WTC11 (cell line): ENCODE measurements around the gene FAM89A. TPM values are rescaled to one million over a fixed set of nuclear protein-coding genes. Genes with fewer than 3 reads are reported as not detected.

Source experiments
- ATAC-seq: fragments of 200-7000 bp; cut with Tn5 transposase; 2 replicates; pipeline ENCODE4 v1.10.0; 2021; ENCODE audit warnings: mild to moderate bottlenecking, moderate library complexity
- CTCF ChIA-PET: fragments of 300-600 bp; sonication (Branson Sonifier 250); formaldehyde crosslinking; loops from one replicate; lab custom pipeline; 2021; ENCODE audit warnings: antibody characterized with exemption; lab: Charles Lee
- POLR2A ChIA-PET: fragments of 350-600 bp; sonication (Branson Sonifier 250); formaldehyde crosslinking; loops from one replicate; lab custom pipeline; 2021; ENCODE audit warnings: antibody characterized with exemption; lab: Charles Lee
- DNase-seq: peaks from one replicate; pipeline ENCODE4 v3.0.0; 2021; ENCODE audit warnings: low spot score
- H3K27ac Mint-ChIP-seq: 2 replicates; pipeline ENCODE4 v1.8.0; 2021; ENCODE audit warnings: mixed read lengths
- H3K27me3 Mint-ChIP-seq: 2 replicates; pipeline ENCODE4 v1.8.0; 2021; ENCODE audit warnings: low read depth, mild to moderate bottlenecking, moderate library complexity, mixed read lengths
- H3K36me3 Mint-ChIP-seq: 2 replicates; pipeline ENCODE4 v1.8.0; 2021; ENCODE audit warnings: mixed read lengths
- H3K4me1 Mint-ChIP-seq: 2 replicates; pipeline ENCODE4 v1.8.0; 2022; ENCODE audit warnings: mixed read lengths
- H3K4me3 Mint-ChIP-seq: 2 replicates; pipeline ENCODE4 v1.8.0; 2021; ENCODE audit warnings: mild to moderate bottlenecking, moderate library complexity, mixed read lengths
- H3K9me3 Mint-ChIP-seq: 2 replicates; pipeline ENCODE4 v1.8.0; 2021; ENCODE audit warnings: mixed read lengths
- AR ChIP-seq: fragments of 250-450 bp; sonication (Bioruptor Pico); IDR thresholded peaks from 2 replicates; pipeline ENCODE4 v1.9.0; 2021; ENCODE audit warnings: mild to moderate bottlenecking
- CREB1 ChIP-seq: sonication (generic); formaldehyde crosslinking; IDR thresholded peaks from 2 replicates; pipeline ENCODE4 v1.8.0; 2023; ENCODE audit warnings: mild to moderate bottlenecking, missing genetic modification reagents
- EMX1 ChIP-seq: fragments of 250-450 bp; sonication (Bioruptor Pico); IDR thresholded peaks from 2 replicates; pipeline ENCODE4 v1.8.0; 2021; ENCODE audit warnings: mild to moderate bottlenecking
- FOXP4 ChIP-seq: sonication (generic); formaldehyde crosslinking; IDR thresholded peaks from 2 replicates; pipeline ENCODE4 v1.8.0; 2022; ENCODE audit warnings: mild to moderate bottlenecking, missing genetic modification reagents
- IRF2 ChIP-seq: sonication (generic); formaldehyde crosslinking; IDR thresholded peaks from 2 replicates; pipeline ENCODE4 v1.8.0; 2022; ENCODE audit warnings: low read depth, missing genetic modification reagents, borderline replicate concordance
- MLX ChIP-seq: sonication (generic); formaldehyde crosslinking; IDR thresholded peaks from 2 replicates; pipeline ENCODE4 v1.8.1; 2023; ENCODE audit warnings: mild to moderate bottlenecking, missing genetic modification reagents, moderate library complexity
- TP53 ChIP-seq: sonication (generic); formaldehyde crosslinking; IDR thresholded peaks from 2 replicates; pipeline ENCODE4 v1.8.1; 2023; ENCODE audit warnings: mild to moderate bottlenecking, missing genetic modification reagents
- ZNF416 ChIP-seq: fragments of 250-450 bp; sonication (Bioruptor Pico); IDR thresholded peaks from 2 replicates; pipeline ENCODE4 v1.9.0; 2021; ENCODE audit warnings: mild to moderate bottlenecking, inconsistent platforms
- ZNF532 ChIP-seq: fragments of 250-450 bp; sonication (Bioruptor Pico); IDR thresholded peaks from 2 replicates; pipeline ENCODE4 v1.9.0; 2021; ENCODE audit warnings: mild to moderate bottlenecking, borderline replicate concordance
- total RNA-seq: library from RNA; stranded (reverse); gene quantifications from 3 replicates; pipeline ENCODE4 v1.2.3, GENCODE V29; 2021
- TF ChIP-seq, protein P1 (sequence below): sonication (generic); formaldehyde crosslinking; IDR thresholded peaks from 2 replicates; pipeline ENCODE4 v1.8.1; 2023; ENCODE audit warnings: mild to moderate bottlenecking, moderate library complexity, missing genetic modification reagents
- TF ChIP-seq, protein P2 (sequence below): sonication (generic); formaldehyde crosslinking; IDR thresholded peaks from 2 replicates; pipeline ENCODE4 v1.8.1; 2022; ENCODE audit warnings: missing genetic modification reagents, borderline replicate concordance
- TF ChIP-seq, protein P3 (sequence below): fragments of 250-450 bp; sonication (Bioruptor Pico); IDR thresholded peaks from 2 replicates; pipeline ENCODE4 v1.8.0; 2021; ENCODE audit warnings: mild to moderate bottlenecking
- TF ChIP-seq, protein P4 (sequence below): sonication (generic); formaldehyde crosslinking; IDR thresholded peaks from 2 replicates; pipeline ENCODE4 v1.8.0; 2022; ENCODE audit warnings: mild to moderate bottlenecking, missing genetic modification reagents
- TF ChIP-seq, protein P5 (sequence below): fragments of 250-450 bp; sonication (Bioruptor Pico); IDR thresholded peaks from 2 replicates; pipeline ENCODE4 v2.1.2; 2022; ENCODE audit warnings: mild to moderate bottlenecking, moderate library complexity

FAM89A gene
- total RNA-seq, 1 experiment from 2014 or later = 2.4 TPM

DNA sequence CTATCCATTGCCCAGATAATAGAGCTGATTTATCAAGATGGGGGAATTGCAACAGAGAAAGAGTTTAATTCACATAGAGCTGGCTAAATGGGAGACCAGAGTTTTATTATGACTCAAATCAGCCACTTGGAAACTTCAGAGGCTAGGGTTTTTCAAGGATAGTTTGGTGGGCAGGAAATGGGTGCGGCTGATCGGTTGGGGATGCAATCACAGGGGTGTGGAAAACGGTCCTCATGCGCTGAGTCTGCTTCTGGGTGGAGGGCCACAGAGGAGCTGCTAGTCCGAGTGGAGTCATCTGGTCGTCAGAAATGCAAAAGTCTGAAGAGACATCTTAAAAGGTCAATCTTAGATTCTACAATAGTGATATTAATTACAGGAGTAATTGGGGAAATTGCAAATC lies 32.0 kb upstream of the FAM89A start (continued):
- TF ChIP-seq, protein P1, sequence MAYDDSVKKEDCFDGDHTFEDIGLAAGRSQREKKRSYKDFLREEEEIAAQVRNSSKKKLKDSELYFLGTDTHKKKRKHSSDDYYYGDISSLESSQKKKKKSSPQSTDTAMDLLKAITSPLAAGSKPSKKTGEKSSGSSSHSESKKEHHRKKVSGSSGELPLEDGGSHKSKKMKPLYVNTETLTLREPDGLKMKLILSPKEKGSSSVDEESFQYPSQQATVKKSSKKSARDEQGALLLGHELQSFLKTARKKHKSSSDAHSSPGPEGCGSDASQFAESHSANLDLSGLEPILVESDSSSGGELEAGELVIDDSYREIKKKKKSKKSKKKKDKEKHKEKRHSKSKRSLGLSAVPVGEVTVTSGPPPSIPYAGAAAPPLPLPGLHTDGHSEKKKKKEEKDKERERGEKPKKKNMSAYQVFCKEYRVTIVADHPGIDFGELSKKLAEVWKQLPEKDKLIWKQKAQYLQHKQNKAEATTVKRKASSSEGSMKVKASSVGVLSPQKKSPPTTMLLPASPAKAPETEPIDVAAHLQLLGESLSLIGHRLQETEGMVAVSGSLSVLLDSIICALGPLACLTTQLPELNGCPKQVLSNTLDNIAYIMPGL (CRISPR knock-in tag) = no peak
- no peak for TF ChIP-seq MLX (CRISPR knock-in tag)
- TF ChIP-seq IRF2 (CRISPR knock-in tag) = no peak
- no peak for TF ChIP-seq ZNF532 (CRISPR knock-in tag)
- TF ChIP-seq AR = no peak
- TF ChIP-seq CREB1 (CRISPR knock-in tag) = no peak
- TF ChIP-seq, protein P2, sequence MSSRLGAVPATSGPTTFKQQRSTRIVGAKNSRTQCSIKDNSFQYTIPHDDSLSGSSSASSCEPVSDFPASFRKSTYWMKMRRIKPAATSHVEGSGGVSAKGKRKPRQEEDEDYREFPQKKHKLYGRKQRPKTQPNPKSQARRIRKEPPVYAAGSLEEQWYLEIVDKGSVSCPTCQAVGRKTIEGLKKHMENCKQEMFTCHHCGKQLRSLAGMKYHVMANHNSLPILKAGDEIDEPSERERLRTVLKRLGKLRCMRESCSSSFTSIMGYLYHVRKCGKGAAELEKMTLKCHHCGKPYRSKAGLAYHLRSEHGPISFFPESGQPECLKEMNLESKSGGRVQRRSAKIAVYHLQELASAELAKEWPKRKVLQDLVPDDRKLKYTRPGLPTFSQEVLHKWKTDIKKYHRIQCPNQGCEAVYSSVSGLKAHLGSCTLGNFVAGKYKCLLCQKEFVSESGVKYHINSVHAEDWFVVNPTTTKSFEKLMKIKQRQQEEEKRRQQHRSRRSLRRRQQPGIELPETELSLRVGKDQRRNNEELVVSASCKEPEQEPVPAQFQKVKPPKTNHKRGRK = no peak
- TF ChIP-seq EMX1 (CRISPR knock-in tag) = no peak
- TF ChIP-seq, protein P3, sequence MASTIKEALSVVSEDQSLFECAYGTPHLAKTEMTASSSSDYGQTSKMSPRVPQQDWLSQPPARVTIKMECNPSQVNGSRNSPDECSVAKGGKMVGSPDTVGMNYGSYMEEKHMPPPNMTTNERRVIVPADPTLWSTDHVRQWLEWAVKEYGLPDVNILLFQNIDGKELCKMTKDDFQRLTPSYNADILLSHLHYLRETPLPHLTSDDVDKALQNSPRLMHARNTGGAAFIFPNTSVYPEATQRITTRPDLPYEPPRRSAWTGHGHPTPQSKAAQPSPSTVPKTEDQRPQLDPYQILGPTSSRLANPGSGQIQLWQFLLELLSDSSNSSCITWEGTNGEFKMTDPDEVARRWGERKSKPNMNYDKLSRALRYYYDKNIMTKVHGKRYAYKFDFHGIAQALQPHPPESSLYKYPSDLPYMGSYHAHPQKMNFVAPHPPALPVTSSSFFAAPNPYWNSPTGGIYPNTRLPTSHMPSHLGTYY (CRISPR knock-in tag) = no peak
- TF ChIP-seq, protein P4, sequence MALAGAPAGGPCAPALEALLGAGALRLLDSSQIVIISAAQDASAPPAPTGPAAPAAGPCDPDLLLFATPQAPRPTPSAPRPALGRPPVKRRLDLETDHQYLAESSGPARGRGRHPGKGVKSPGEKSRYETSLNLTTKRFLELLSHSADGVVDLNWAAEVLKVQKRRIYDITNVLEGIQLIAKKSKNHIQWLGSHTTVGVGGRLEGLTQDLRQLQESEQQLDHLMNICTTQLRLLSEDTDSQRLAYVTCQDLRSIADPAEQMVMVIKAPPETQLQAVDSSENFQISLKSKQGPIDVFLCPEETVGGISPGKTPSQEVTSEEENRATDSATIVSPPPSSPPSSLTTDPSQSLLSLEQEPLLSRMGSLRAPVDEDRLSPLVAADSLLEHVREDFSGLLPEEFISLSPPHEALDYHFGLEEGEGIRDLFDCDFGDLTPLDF = no peak

GRCh38 chr1:231070758-231071444 lies 30.8 kb upstream of the FAM89A start:
- CTCF ChIA-PET = interaction anchor here (0.8 to 1.2 kb wide), 2 partner anchors 21 to 24 kb away, joined by 3 to 4 read pairs; no protein-coding TSS in a partner anchor
- H3K27ac Mint-ChIP-seq = no peak overlapping the region
- ATAC-seq (no peak), DNase-seq (no peak)
- POLR2A ChIA-PET = no interaction called here
- H3K36me3 Mint-ChIP-seq = peaks cover 5% of the 10 kb centered on the region
- H3K4me3 Mint-ChIP-seq = no peak overlapping the region
- peaks cover 75% of the 10 kb centered on the region for H3K27me3 Mint-ChIP-seq
- H3K4me1 Mint-ChIP-seq = peaks cover 22% of the 10 kb centered on the region
- H3K9me3 Mint-ChIP-seq = peaks cover 11% of the 10 kb centered on the region
- TF ChIP-seq ZNF416 (CRISPR knock-in tag) (no peak), TP53 (CRISPR knock-in tag) (no peak), FOXP4 (CRISPR knock-in tag) (no peak)
- TF ChIP-seq, protein P5, sequence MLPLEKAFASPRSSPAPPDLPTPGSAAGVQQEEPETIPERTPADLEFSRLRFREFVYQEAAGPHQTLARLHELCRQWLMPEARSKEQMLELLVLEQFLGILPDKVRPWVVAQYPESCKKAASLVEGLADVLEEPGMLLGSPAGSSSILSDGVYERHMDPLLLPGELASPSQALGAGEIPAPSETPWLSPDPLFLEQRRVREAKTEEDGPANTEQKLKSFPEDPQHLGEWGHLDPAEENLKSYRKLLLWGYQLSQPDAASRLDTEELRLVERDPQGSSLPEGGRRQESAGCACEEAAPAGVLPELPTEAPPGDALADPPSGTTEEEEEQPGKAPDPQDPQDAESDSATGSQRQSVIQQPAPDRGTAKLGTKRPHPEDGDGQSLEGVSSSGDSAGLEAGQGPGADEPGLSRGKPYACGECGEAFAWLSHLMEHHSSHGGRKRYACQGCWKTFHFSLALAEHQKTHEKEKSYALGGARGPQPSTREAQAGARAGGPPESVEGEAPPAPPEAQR (CRISPR knock-in tag) = no peak
